Measurements from ENCODE around the gene TUBB2A. TPM values are rescaled to one million over a fixed set of nuclear protein-coding genes. Genes with fewer than 3 reads are reported as not detected.

Gene TUBB2A
- total RNA-seq, 1 experiment from 2014 or later: 112 TPM

GRCh38 chr6:3163248-3163594, 5.9 kb upstream of the TUBB2A start:
- Histone ChIP-seq H3K4me1 (ENCODE audit: insufficient read depth, low read length, poor library complexity, severe bottlenecking) (peaks cover 39% of the 10 kb centered on the region), H3K9me3 (ENCODE audit: low read depth, low read length, poor library complexity, severe bottlenecking) (no peaks in the 10 kb centered on the region), H3K4me3 (ENCODE audit: low read depth, low read length, poor library complexity, severe bottlenecking) (peak overlapping the region; percentile 84), H3K27ac (ENCODE audit: low read depth, low read length, poor library complexity, severe bottlenecking) (no peak overlapping the region), H3K36me3 (ENCODE audit: insufficient read depth, low read length, poor library complexity, severe bottlenecking) (no peaks in the 10 kb centered on the region), H3K27me3 (replicated peaks; ENCODE audit: insufficient read depth, low read depth, low read length, poor library complexity) (no peaks in the 10 kb centered on the region)
- ChIA-PET CTCF (interaction anchor here (0.6 to 0.7 kb wide), 2 partner anchors 210 to 399 kb away, joined by 5 to 6 read pairs; no protein-coding TSS in a partner anchor), POLR2A (ENCODE audit: low non-redundant PET) (no interaction called here)
- no TSS peak for BruUV-seq (replicated peaks)
- no peak for TF ChIP-seq EZH2 (IDR thresholded peaks at IDR 0.05; ENCODE audit: borderline replicate concordance, low read depth, low read length, poor library complexity, severe bottlenecking)
- TF ChIP-seq CTCF (conservative IDR thresholded peaks at IDR 0.05; ENCODE audit: low read depth, low read length): no peak
- intact Hi-C loops (cut with micrococcal nuclease; ENCODE audit: unreplicated experiment): no loop called here
- DNase-seq (ENCODE audit: low spot score): no peak

DNA sequence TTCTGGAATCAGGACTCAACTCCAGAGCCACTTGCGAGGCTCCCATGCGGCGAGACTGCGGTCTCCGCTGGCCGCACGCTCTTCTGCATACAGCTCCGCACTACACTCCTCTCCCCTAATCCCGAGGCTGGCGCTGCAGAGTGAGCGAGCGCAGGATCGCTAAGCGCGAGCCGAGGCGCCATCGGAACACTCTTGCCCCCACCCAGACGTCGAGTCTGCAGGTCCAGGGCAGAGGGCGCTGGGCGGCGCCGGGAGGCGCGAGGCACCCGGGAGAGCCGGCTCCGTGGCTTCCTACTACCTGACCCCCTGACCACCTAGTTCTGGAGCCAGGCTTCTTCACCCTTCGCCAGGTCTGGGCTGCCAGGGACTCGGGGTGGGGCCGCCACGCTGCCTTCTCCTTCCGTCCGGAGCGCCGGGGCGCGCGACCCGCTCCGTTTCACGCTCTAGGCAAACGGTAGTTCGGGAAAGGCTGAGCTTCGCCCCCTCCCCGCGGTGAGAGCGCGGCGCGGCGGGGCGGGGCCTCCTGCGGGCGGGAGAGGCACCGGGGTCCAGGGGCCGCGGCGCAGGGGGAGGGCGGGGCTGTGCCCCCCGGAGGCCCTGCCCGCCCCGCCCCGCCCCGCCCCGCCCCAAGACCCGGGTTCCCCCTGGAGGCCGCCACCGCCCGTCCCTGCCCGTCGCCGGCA, 5.4 kb upstream of the TUBB2A start:
- peak overlapping the region; percentile 92 for H3K27ac ChIP-seq (ENCODE audit: low read depth, low read length, poor library complexity, severe bottlenecking)
- TF ChIP-seq CTCF (conservative IDR thresholded peaks at IDR 0.05; ENCODE audit: low read depth, low read length) (no peak), EZH2 (IDR thresholded peaks at IDR 0.05; ENCODE audit: borderline replicate concordance, low read depth, low read length, poor library complexity, severe bottlenecking) (no peak)
- no peaks in the 10 kb centered on the region for H3K36me3 ChIP-seq (ENCODE audit: insufficient read depth, low read length, poor library complexity, severe bottlenecking)
- TSS peak; percentile 67 for BruUV-seq (replicated peaks)
- CTCF ChIA-PET: interaction anchor here (0.6 to 0.8 kb wide), 3 partner anchors 210 to 502 kb away, joined by 3 to 6 read pairs (median 5); no protein-coding TSS in a partner anchor
- H3K27me3 ChIP-seq (replicated peaks; ENCODE audit: insufficient read depth, low read depth, low read length, poor library complexity): no peaks in the 10 kb centered on the region
- H3K4me1 ChIP-seq (ENCODE audit: insufficient read depth, low read length, poor library complexity, severe bottlenecking): peaks cover 39% of the 10 kb centered on the region
- POLR2A ChIA-PET (ENCODE audit: low non-redundant PET): interaction anchor here (0.5 kb wide), 1 partner anchor 139 kb away, joined by 3 read pairs; no protein-coding TSS in a partner anchor
- no peaks in the 10 kb centered on the region for H3K9me3 ChIP-seq (ENCODE audit: low read depth, low read length, poor library complexity, severe bottlenecking)
- peak overlapping the region; percentile 84 for H3K4me3 ChIP-seq (ENCODE audit: low read depth, low read length, poor library complexity, severe bottlenecking)
- DNase-seq (ENCODE audit: low spot score): peak; percentile 86
- intact Hi-C loops (cut with micrococcal nuclease; ENCODE audit: unreplicated experiment): no loop called here

- Histone ChIP-seq H3K27ac (ENCODE audit: low read depth, low read length, poor library complexity, severe bottlenecking) (peak overlapping the region; percentile 92), H3K4me3 (ENCODE audit: low read depth, low read length, poor library complexity, severe bottlenecking) (peak overlapping the region; percentile 84), H3K4me1 (ENCODE audit: insufficient read depth, low read length, poor library complexity, severe bottlenecking) (peaks cover 39% of the 10 kb centered on the region), H3K9me3 (ENCODE audit: low read depth, low read length, poor library complexity, severe bottlenecking) (no peaks in the 10 kb centered on the region), H3K27me3 (replicated peaks; ENCODE audit: insufficient read depth, low read depth, low read length, poor library complexity) (no peaks in the 10 kb centered on the region), H3K36me3 (ENCODE audit: insufficient read depth, low read length, poor library complexity, severe bottlenecking) (no peaks in the 10 kb centered on the region)
- no TSS peak for BruUV-seq (replicated peaks)
- POLR2A ChIA-PET (ENCODE audit: low non-redundant PET): interaction anchor here (0.5 kb wide), 1 partner anchor 62 kb away, joined by 3 read pairs; no protein-coding TSS in a partner anchor
- no peak for DNase-seq (ENCODE audit: low spot score)
- TF ChIP-seq EZH2 (IDR thresholded peaks at IDR 0.05; ENCODE audit: borderline replicate concordance, low read depth, low read length, poor library complexity, severe bottlenecking) (no peak), CTCF (conservative IDR thresholded peaks at IDR 0.05; ENCODE audit: low read depth, low read length) (no peak)
- CTCF ChIA-PET: interaction anchor here (0.8 kb wide), 1 partner anchor 503 kb away, joined by 3 read pairs; no protein-coding TSS in a partner anchor
- intact Hi-C loops (cut with micrococcal nuclease; ENCODE audit: unreplicated experiment): no loop called here
These were observed 4.7 kb upstream of the TUBB2A start for GRCh38 chr6:3162067-3162497.
